NB4 (cell line): ENCODE measurements around the gene PSAP.

ENCODE experiments used
- DNase-seq: peaks from one replicate; pipeline ENCODE4 v3.0.0; 2010; ENCODE audit warnings: low read depth
- H3K4me3 ChIP-seq: one replicate; pipeline ENCODE4 v1.5.1; 2011; ENCODE audit warnings: mild to moderate bottlenecking, low read depth, low read length, moderate library complexity
- CTCF ChIP-seq: IDR thresholded peaks from one replicate; pipeline ENCODE4 v1.5.1; 2012; ENCODE audit warnings: low read depth, low read length
- MAX ChIP-seq: IDR thresholded peaks from 2 replicates; pipeline ENCODE4 v1.6.1; 2011; ENCODE audit warnings: low read depth, low read length
- MYC ChIP-seq: IDR thresholded peaks from 2 replicates; pipeline ENCODE4 v1.6.1; 2011; ENCODE audit warnings: low read depth, low read length
- POLR2A ChIP-seq: IDR thresholded peaks from 2 replicates; pipeline ENCODE4 v1.6.1; 2011; ENCODE audit warnings: mild to moderate bottlenecking; ENCODE audit not compliant: insufficient read length; ENCODE audit errors: extremely low read depth

Gene PSAP

GRCh38 chr10:71845410-71846405, 5.3 kb downstream of the PSAP start:
- DNase-seq: no peak
- TF ChIP-seq MAX (no peak), MYC (no peak), CTCF (no peak), POLR2A (no peak)
- no peak overlapping the region for H3K4me3 ChIP-seq

- DNase-seq: no peak
- no peak for TF ChIP-seq POLR2A
- TF ChIP-seq CTCF: no peak
- no peak for TF ChIP-seq MAX
- TF ChIP-seq MYC: no peak
- no peak overlapping the region for H3K4me3 ChIP-seq
Observed at GRCh38 chr10:71844695-71845094, 6.4 kb downstream of the PSAP start.

GRCh38 chr10:71844084-71844483, 7.0 kb downstream of the PSAP start:
- TF ChIP-seq MAX (no peak), MYC (no peak), CTCF (no peak), POLR2A (no peak)
- H3K4me3 ChIP-seq: no peak overlapping the region
- DNase-seq: no peak

GRCh38 chr10:71842856-71843686, 8.0 kb downstream of the PSAP start:
- TF ChIP-seq CTCF (no peak), POLR2A (no peak), MAX (no peak), MYC (no peak)
- no peak overlapping the region for H3K4me3 ChIP-seq
- DNase-seq: no peak

GRCh38 chr10:71842422-71842821, 8.6 kb downstream of the PSAP start:
- DNase-seq: no peak
- no peak overlapping the region for H3K4me3 ChIP-seq
- TF ChIP-seq MYC (no peak), MAX (no peak), CTCF (no peak), POLR2A (no peak)
